GM12864 (cell line): Measurements from ENCODE around the gene ATAD3A.

Source experiments
- DNase-seq: peaks from one replicate; pipeline ENCODE4 v3.0.0-alpha.2; 2011; ENCODE audit warnings: low read depth
- H3K4me3 ChIP-seq: 2 replicates; pipeline ENCODE4 v1.5.1; 2011; ENCODE audit warnings: mild to moderate bottlenecking, low read depth, low read length, control low read depth
- TF ChIP-seq, protein P1 (sequence below): IDR thresholded peaks from 2 replicates; pipeline ENCODE4 v1.5.1; 2011; ENCODE audit warnings: low read depth, mild to moderate bottlenecking, moderate library complexity, low read length, control low read depth, inconsistent platforms; ENCODE audit errors: missing control alignments

The ATAD3A gene

DNA sequence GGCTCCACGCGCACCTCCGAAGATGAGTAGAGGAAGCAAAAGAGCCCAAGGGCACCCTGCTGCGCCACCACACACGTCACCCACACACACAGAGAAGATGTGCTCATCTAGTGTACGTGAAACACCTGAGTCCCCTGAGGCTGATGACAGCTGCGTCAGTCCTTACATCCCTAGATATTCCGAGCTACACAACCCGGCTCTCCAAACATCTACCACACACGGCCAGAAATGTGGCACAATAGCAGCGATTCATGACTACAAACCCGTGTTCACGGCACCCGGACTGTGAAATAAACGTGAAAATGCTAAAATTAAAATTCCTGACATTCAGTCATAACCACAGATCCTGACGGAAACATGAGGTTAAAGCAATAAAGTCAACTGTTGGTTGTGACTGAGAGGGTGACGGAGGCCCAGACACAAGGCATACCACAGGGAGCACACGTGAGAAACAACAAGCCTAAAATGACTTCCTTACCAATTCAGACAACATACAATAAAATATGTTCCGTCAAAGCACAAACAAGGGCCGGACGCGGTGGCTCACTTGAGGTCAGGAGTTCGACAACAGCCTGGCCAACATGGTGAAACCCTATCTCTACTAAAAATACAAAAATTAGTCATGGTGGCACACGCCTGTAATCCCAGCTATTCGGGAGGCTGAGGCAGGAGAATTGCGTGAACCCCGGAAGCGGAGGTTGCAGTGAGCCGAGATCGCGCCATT lies 55.4 kb downstream of the ATAD3A start:
- H3K4me3 ChIP-seq = no peak overlapping the region
- DNase-seq = no peak
- TF ChIP-seq, protein P1, sequence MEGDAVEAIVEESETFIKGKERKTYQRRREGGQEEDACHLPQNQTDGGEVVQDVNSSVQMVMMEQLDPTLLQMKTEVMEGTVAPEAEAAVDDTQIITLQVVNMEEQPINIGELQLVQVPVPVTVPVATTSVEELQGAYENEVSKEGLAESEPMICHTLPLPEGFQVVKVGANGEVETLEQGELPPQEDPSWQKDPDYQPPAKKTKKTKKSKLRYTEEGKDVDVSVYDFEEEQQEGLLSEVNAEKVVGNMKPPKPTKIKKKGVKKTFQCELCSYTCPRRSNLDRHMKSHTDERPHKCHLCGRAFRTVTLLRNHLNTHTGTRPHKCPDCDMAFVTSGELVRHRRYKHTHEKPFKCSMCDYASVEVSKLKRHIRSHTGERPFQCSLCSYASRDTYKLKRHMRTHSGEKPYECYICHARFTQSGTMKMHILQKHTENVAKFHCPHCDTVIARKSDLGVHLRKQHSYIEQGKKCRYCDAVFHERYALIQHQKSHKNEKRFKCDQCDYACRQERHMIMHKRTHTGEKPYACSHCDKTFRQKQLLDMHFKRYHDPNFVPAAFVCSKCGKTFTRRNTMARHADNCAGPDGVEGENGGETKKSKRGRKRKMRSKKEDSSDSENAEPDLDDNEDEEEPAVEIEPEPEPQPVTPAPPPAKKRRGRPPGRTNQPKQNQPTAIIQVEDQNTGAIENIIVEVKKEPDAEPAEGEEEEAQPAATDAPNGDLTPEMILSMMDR = no peak

DNA sequence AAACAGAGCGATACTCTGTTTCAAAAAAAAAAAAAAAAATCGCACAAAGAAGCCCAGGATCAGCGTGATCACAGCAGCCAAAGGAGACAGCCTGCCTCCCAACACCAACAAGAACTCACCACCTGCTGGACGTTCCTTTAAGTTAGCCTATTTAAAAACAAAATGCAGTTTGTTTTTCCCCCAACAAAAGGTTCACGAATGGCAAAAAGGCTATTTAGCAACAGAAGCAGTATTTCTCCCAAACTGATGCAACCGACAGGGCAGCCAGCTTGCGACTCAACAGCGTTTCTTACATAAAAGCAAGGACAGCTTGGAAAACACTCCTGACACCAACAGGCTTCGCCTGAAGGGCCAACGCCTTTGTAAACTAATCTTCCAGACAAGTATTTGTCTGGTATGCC lies 55.9 kb downstream of the ATAD3A start:
- no peak overlapping the region for H3K4me3 ChIP-seq
- no peak for DNase-seq
- TF ChIP-seq, protein P1 = no peak

DNA sequence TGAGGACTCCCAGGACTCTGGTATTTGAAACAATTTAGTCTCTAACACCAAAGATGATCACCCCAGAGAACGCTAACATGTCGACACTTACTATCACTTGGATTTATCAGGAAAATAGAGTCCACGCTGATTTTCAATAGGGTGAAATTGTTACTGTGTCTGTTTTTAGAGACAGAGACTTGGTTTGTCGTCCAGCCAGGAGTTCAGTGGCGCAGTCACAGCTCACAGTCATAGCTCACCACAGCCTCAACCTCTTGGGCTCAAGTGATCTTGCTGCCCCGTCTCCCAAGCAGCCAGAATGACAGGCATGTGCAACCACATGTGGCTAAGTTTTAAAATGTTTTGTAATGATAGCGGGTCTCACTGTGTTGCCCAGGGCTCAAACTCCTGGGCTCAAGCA lies 57.4 kb downstream of the ATAD3A start:
- no peak overlapping the region for H3K4me3 ChIP-seq
- TF ChIP-seq, protein P1 = no peak
- no peak for DNase-seq

DNA sequence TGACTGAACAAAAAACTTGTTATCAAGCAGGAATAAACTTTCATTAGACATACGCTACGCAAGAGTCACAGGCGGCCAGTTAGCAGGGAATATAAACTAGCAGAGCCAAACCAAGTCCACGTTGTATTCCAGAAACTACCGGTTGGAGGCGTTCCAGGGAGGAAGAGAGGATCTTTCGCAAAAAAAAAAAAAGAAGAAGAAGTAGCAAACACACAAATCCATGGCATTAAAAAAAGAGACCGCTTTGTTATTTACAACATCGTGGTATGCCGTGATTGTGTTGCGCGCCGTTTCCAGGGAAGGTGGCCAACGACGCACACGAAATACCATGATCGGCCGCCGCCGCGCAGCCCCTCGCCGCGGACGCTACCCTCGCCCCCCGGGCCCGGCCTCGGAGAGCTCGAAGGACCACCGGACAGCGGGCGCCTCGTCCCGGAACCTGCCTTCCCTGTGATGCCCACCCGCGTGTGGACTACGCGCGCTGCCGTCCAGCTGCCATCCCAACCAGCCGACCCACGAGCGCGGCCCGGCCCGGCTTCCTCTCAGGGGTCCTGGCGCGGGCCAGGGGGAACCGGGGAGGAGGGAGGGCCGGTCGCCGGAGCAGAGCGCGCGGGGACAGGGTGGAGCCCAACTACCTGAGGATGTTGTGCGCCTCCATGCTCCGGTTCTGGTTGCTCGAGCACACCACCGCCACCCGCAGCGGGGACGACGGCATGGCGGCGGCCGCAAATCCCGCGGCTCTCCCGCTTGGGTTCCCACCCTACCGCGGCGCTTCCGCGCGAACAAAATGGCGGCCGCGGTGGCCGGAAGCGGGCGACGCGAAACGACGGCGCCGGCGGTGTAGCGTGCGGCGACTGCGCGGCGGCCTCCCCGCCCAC lies 62.1 kb downstream of the ATAD3A start:
- TF ChIP-seq, protein P1 = peak; percentile 3
- H3K4me3 ChIP-seq = peak overlapping the region; percentile 92
- DNase-seq = no peak

DNA sequence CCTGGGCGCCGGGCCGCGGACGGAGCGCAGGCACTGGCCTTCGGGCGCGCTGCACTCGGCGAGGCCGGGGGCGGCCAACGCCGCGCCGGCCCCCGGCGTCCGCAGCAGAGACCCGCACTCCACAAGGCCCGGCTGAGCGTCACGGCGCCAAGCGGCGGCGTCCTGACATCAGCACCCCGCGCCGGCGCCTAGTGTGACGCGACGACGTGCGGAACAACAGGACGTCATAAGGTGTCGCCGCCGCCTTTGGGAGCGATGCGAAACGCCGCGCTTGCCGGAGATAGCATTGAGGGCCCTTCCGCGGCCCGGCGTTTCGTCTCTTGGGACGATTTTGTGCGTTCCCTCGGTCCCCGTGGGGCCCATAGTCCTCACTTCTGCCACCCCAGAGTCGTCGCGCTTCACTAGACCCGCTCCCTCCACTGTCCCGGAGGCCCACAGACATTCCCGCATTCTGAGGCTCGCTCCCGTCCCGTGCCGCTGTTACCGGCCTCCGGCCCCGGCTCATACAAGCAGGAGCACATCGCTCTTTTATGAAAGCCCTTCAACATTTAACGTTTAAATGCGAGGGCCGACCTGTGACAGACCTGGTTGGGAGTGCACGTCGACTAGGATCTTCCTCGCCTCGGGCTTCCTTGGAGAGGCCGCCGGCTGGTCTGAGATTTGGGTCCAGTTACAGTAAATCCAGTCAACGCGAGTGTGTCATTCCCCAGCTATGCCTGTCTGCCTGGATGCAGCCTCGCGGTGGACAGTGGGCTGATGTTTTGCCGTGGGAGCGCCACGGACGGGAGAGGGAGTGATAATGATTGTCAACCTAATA lies 63.0 kb downstream of the ATAD3A start, which contains the start of gene SSU72:
Gene SSU72 (minus strand): TSS at position 143 of the 817 bp plus-strand sequence. CDS start 306 bp downstream, outside the sequence.
- TF ChIP-seq, protein P1 = no peak
- peak within 1 kb of the TSS; percentile 92 for H3K4me3 ChIP-seq
- DNase-seq = peak; percentile 74

DNA sequence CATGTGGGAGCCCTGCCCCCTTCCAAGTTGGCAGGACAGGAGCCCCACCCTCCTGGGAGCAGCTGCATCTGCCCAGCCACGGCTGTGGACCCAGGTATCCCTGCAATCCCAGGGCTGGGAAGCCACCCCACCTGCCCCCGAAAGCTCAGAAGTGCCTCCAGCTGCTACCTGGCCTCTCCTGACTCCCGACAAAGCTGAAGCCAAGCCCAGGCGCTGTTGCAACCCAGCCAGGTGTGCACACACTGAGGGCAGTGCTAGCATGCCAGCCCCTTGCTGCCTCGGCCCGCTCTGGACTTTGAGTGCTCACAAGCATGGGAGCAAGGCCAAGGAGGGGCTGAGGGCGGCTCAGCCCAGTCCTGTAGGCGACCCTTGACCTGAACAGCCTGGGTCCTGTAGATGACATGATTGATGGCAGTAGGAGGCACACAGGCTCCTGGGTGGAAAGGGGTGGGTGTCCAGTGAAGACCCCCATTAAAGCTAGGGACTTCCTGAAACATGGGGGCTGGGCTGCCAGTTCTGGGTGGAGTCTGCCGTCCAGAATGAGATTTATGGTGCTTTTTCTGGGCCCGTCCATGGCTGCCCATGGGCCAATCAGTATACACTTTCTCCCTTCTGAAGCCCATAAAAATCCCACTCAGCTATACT lies 65.5 kb downstream of the ATAD3A start:
- H3K4me3 ChIP-seq = no peak overlapping the region
- DNase-seq = no peak
- TF ChIP-seq, protein P1 = no peak
